ENCODE results near the gene ENO1.
"Not testable (repeated sequence)": the region's sequence is repeated elsewhere in the genome, so short reads cannot be mapped to it uniquely, and the experiment has no call there.

ENO1 gene

GRCh38 chr1:8845104-8846097, 33.1 kb downstream of the ENO1 start:
- no peak for DNase-seq

- DNase-seq = no peak
Measured at GRCh38 chr1:8844501-8845006, 33.9 kb downstream of the ENO1 start.

- no peak for DNase-seq
Measured at GRCh38 chr1:8841395-8841794, 37.1 kb downstream of the ENO1 start.

GRCh38 chr1:8839990-8840389, 38.5 kb downstream of the ENO1 start:
- DNase-seq = no peak

GRCh38 chr1:8835941-8836643, 42.4 kb downstream of the ENO1 start:
- no peak for DNase-seq

- DNase-seq = no peak
Measured at GRCh38 chr1:8831340-8831739, 47.1 kb downstream of the ENO1 start.

- not testable (repeated sequence) for DNase-seq
Measured at GRCh38 chr1:8830732-8831131, 47.8 kb downstream of the ENO1 start.

GRCh38 chr1:8825985-8826481, 52.5 kb downstream of the ENO1 start:
- DNase-seq = no peak

- no peak for DNase-seq
Measured at GRCh38 chr1:8823295-8823664, 55.2 kb downstream of the ENO1 start.

GRCh38 chr1:8822373-8823294, 55.9 kb downstream of the ENO1 start:
- peak; percentile 46 to 65 for DNase-seq

GRCh38 chr1:8821084-8821483, 57.4 kb downstream of the ENO1 start:
- no peak for DNase-seq

GRCh38 chr1:8818789-8819188, 59.7 kb downstream of the ENO1 start:
- not testable (repeated sequence) for DNase-seq

- DNase-seq = peak; percentile 15 to 20
Measured at GRCh38 chr1:8818325-8818775, 60.1 kb downstream of the ENO1 start.

- peak; percentile 94 to 97 for DNase-seq
Measured at GRCh38 chr1:8817412-8818324, 60.8 kb downstream of the ENO1 start, which contains the start of gene RERE. Gene RERE (minus strand): TSS chr1:8817640.

- peak in 1 of 2 donors; percentile 13 for DNase-seq
Measured at GRCh38 chr1:8816831-8817411, 61.6 kb downstream of the ENO1 start.

- DNase-seq = no peak
Measured at GRCh38 chr1:8816264-8816663, 62.2 kb downstream of the ENO1 start.

GRCh38 chr1:8815582-8816151, 62.8 kb downstream of the ENO1 start:
- DNase-seq = no peak

- no peak for DNase-seq
Measured at GRCh38 chr1:8814865-8815264, 63.6 kb downstream of the ENO1 start.

GRCh38 chr1:8813991-8814390, 64.5 kb downstream of the ENO1 start:
- no peak for DNase-seq
